Retinal pigment epithelial cell (primary cell): ENCODE data around the gene ARID1B.

Experiments
- DNase-seq: peaks from one replicate; pipeline ENCODE4 v3.0.0-alpha.2; 2010; ENCODE audit warnings: low read depth
- H3K4me3 ChIP-seq: 2 replicates; pipeline ENCODE4 v1.5.1; 2011; ENCODE audit warnings: mild to moderate bottlenecking, low read length, control low read depth, moderate library complexity
- CTCF ChIP-seq: conservative IDR thresholded peaks from 2 replicates; pipeline ENCODE4 v1.5.1; 2011; ENCODE audit warnings: low read depth, low read length, control low read depth, inconsistent platforms

ARID1B gene

DNA sequence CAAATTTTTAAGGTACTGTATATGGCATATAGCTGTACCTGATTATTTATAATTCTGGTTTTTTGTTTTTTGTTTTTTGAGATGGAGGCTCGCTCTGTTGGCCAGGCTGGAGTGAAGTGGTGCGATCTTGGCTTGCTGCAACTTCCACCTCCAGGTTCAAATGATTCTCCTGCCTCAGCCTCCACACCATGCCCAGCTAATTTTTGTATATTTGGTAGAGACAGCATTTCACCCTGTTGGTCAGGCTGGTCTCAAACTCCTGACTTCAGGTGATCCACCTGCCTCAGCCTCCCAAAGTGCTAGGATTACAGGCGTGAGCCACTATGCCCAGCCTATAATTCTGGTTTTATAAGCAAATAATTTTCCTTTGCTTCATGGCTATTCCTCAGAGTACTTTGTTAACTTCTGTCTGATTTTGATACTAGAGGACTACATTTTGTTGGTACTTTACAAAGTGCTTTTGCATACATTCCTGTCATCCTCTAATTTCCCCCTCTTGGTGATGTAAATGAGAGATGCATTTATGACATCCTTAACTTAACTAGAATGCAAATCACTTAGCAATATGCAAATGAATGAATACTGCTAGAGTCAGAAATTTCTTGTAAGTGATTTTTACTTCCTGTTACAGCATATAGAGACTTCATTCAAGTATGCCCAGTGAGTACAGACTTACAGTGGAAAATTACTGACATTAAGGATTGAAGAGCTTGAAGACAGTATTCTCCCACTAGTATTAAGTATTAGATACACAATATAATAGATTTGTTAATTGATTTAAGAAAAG lies 35.7 kb upstream of the ARID1B start:
- no peak overlapping the region for H3K4me3 ChIP-seq
- no peak for DNase-seq
- TF ChIP-seq CTCF, result no peak

DNA sequence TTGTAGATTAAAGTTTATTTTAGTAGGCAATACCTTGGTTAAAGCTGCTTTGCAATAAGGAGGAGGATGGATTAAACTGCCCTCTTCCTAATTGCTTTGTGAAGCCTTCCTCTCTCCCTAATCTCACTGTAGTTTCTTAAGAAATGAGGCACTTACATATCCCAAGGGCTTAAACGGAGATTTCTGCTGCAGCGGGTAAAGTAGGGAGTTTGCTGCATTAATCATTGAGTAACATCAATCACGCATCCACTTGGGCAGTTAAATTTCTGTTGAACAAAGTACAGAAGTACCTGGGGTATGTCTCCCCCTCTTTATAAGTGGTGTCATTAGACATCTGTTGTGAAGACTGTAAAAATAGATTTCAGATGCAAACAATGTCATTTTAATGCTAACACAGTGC lies 29.5 kb upstream of the ARID1B start:
- TF ChIP-seq CTCF, result no peak
- H3K4me3 ChIP-seq, result no peak overlapping the region
- DNase-seq, result peak; percentile 35

DNA sequence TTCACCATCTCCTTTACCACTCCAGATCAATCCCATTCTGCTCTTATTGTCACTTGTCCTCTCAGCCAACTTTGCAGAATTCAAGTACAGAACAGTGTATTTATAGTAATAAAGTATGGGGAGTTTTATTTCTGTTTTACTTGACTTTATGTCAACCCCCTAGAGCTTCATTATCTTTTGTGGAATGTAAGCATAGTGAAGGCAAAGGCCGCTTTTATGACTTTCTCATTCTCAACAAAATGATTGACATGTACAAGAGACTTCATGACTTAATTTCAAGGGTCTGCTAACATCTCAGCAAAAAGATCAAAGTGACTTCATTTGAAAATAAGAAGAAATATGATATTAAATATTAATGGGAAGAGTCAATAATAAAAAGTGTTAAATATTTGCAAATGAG lies 28.7 kb upstream of the ARID1B start:
- no peak overlapping the region for H3K4me3 ChIP-seq
- DNase-seq, result no peak
- TF ChIP-seq CTCF, result no peak

DNA sequence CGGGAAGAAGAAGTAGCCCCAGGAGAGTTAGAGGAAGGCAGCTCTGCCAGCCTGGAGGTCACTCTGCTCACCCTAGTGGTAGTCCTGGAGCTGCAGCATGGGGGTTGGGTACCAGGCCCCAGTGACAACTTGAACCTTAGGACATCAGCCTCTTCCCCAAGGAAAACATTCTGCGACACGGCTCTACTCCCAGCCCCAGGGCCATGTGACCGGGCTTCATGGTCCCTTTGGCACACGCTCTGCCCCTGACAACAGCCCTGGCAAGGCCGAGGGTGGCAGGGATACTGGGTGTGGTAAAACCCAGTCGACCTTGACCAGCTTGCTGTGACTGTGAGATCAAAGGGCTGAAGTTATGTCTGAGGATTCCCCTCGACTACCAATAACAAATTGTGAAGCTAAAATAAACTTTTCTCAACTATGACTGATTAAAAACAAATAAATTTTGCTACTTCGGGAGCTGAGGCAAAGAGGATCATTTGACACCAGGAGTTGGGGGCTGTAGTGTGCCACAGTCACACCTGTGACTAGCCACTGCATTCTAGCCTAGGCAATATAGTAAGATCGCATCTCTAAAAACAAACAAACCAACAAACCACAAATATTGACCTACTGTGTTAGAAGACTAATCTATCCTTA lies 24.4 kb upstream of the ARID1B start:
- DNase-seq, result no peak

GRCh38 chr6:156756630-156757610 lies 20.3 kb upstream of the ARID1B start:
- DNase-seq, result no peak
- no peak overlapping the region for H3K4me3 ChIP-seq
- TF ChIP-seq CTCF, result no peak

More for the DNA sequence above, 24.4 kb upstream of the ARID1B start:
- peak; percentile 21 for TF ChIP-seq CTCF
- H3K4me3 ChIP-seq, result no peak overlapping the region

DNA sequence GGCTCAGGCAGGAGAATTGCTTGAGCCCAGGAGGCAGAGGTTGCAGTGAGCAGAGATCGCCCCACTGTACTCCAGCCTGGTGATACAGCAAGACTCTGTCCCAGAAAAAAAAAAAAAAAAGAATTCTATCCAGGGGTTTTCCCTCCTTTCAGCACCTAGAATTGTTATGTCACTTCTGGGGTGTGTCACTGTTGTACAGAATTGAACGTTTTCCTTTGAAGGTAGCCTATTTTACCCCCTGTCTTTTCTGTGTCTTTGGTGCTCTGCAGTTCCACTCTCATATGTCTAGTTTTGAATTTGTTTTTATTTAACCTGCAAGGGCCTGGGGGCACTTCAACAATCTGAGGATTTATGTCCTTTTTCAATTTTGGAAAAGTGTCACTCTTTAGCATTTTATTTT lies 19.3 kb upstream of the ARID1B start:
- H3K4me3 ChIP-seq, result no peak overlapping the region
- TF ChIP-seq CTCF, result no peak
- no peak for DNase-seq
